ENCODE results near the gene EIF2AK3.

GRCh38 chr2:88668862-88669261 lies 41.6 kb upstream of the EIF2AK3 start:
- TF ChIP-seq CTCF (IDR thresholded peaks at IDR 0.05) (no peak), EZH2 (IDR thresholded peaks at IDR 0.05; ENCODE audit: borderline replicate concordance, insufficient read depth, low read depth, low read length, poor library complexity, severe bottlenecking) (no peak)
